ENCODE data around the gene PYGL. TPM values are rescaled to one million over a fixed set of nuclear protein-coding genes. Genes with fewer than 3 reads are reported as not detected.
"Not testable (repeated sequence)": the region's sequence is repeated elsewhere in the genome, so short reads cannot be mapped to it uniquely, and the experiment has no call there.

Gene PYGL
- total RNA-seq, 2 donors from 2014 or later, result 0.50 to 0.60 TPM

DNA sequence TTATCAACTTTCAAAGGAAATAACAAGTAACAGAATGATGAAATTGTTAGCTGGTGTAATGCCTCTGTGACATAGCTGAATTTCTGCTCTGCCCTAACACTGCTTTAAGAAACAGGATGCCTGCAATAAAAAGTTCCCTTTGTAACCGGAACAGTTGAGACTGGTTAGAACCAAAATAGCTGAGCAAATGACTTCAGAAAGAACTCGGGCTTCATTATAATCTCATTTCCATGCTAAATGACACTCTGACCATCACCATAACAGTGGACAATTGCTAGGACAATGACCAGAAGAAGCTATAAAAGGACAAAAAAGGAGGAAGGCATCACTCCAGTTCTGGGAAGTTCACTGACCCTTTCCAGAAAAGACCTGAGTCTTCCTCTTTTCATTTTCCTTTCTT lies 23.5 kb upstream of the PYGL start:
- Mint-ChIP-seq H3K36me3 (ENCODE audit: insufficient read depth in 2 of 2) (no peaks in the 10 kb centered on the region), H3K4me1 (ENCODE audit: low read depth) (no peaks in the 10 kb centered on the region), H3K9me3 (no peaks in the 10 kb centered on the region), H3K27me3 (ENCODE audit: low read depth) (no peaks in the 10 kb centered on the region), H3K4me3 (no peak overlapping the region), H3K27ac (no peak overlapping the region)
- DNase-seq (no peak), ATAC-seq (replicated peaks in 1 of 2) (no peak)

DNA sequence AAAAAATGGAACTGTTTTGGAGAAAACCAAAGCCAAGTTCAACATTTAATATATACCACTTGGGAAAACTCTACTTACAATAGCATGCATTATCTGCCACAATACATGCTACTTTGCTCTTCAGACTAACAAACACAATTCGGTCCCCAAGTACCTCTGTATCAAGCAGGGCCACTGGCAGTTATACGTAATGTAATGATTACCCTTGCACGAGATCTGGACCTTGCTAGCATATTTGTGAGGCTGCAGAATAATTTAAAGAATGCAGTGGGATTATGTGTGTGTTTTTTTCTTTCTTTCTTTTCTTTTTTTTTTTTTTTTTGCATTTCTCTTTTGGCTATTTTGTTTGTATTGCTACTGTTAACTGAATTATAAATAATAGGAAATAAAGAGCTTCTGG lies 22.8 kb upstream of the PYGL start:
- Mint-ChIP-seq H3K4me3 (no peak overlapping the region), H3K27me3 (ENCODE audit: low read depth) (no peaks in the 10 kb centered on the region), H3K4me1 (ENCODE audit: low read depth) (no peaks in the 10 kb centered on the region), H3K36me3 (ENCODE audit: insufficient read depth in 2 of 2) (no peaks in the 10 kb centered on the region), H3K27ac (no peak overlapping the region), H3K9me3 (no peaks in the 10 kb centered on the region)
- ATAC-seq (replicated peaks in 1 of 2) (no peak), DNase-seq (no peak)

DNA sequence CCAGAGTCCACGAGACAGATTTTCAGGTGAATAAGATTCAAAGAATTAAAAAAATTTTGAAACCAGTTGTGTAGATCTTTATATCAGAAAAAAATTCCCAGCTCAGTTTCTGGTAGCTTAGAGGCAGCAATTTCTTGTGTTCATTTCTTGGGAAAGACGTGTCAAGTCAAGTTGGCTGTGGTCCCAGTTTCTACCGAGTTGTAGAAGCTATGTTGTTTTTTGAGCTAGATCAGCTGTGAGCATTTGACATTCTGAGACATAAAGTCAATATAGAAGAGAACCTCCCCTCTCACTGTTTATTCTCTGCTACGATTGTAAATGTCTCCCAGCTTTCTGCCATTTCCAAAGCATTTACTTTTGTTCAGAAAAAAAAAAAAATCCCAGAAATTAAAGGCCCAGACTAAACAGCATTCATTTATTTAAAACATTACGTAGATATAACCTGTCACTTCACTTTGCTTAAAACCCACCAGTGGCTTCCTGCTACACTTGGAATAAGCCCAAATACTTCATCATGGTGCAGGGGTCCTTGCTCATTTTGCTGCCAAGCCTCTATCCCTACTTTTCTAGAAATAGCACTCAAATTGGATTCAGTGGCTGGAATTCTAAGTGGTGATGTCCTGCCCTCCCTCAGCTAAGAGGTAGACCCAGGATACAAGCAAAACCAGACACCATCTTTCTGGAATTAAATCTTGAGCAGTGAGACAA lies 20.6 kb upstream of the PYGL start:
- H3K36me3 Mint-ChIP-seq (ENCODE audit: insufficient read depth in 2 of 2), result no peaks in the 10 kb centered on the region
- no peaks in the 10 kb centered on the region for H3K4me1 Mint-ChIP-seq (ENCODE audit: low read depth)
- no peaks in the 10 kb centered on the region for H3K27me3 Mint-ChIP-seq (ENCODE audit: low read depth)
- H3K4me3 Mint-ChIP-seq, result no peak overlapping the region
- no peaks in the 10 kb centered on the region for H3K9me3 Mint-ChIP-seq
- DNase-seq (no peak), ATAC-seq (replicated peaks in 1 of 2) (no peak)
- no peak overlapping the region for H3K27ac Mint-ChIP-seq

DNA sequence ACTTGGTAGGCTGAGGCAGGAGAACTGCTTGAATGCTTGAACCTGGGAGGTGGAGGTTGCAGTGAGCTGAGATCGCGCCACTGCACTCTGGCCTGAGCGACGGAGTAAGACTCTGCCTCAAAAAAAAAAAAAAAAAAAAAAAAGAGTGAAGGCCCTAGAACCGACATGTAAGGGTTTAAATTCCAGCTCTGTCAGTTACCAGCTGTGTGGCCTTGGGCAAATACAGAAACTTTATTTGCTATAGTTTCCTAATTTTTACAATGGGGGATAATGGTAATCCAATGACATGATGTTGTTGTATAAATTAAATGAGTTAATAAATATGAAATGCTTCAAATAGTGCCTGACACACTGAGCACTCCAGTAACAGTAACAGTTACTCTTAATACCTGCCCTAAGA lies 19.6 kb upstream of the PYGL start:
- no peak overlapping the region for H3K27ac Mint-ChIP-seq

DNA sequence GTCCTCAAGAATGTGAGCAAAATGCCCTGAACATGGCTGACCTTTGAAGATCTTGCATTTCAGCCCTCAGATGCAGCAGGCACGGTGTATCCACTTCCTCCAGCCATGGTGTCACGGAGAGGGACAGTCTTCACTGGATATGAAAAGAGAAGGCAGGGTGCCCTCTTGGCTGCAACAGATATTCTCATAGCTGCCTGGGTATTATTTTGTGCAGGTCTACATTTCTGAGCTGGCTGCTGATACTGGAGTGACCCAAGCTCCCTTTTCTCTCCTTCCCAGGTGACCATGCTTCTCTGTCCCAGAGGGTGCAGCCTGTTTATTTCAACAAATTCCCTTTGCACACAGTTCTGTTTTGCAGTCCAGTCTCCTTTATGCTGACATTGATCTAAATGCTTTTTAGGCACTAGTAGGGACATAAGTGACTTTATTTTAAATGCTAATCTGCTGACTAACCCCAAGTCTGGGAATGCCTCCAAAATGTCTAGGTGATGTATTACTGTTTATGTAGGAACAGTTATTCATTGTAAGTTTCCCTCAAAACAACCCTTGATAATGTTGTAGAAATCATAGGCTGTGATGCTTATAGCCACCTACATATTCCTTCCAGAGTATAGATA lies 17.4 kb upstream of the PYGL start:
- Mint-ChIP-seq H3K27ac (no peak overlapping the region), H3K9me3 (no peaks in the 10 kb centered on the region), H3K4me3 (no peak overlapping the region), H3K4me1 (ENCODE audit: low read depth) (no peaks in the 10 kb centered on the region), H3K27me3 (ENCODE audit: low read depth) (no peaks in the 10 kb centered on the region), H3K36me3 (ENCODE audit: insufficient read depth in 2 of 2) (no peaks in the 10 kb centered on the region)
- ATAC-seq (replicated peaks in 1 of 2) (no peak), DNase-seq (no peak)

More for the DNA sequence above, 19.6 kb upstream of the PYGL start:
- no peaks in the 10 kb centered on the region for H3K9me3 Mint-ChIP-seq
- no peaks in the 10 kb centered on the region for H3K4me1 Mint-ChIP-seq (ENCODE audit: low read depth)
- ATAC-seq (replicated peaks in 1 of 2) (no peak), DNase-seq (no peak)
- H3K27me3 Mint-ChIP-seq (ENCODE audit: low read depth), result no peaks in the 10 kb centered on the region
- H3K36me3 Mint-ChIP-seq (ENCODE audit: insufficient read depth in 2 of 2), result no peaks in the 10 kb centered on the region
- H3K4me3 Mint-ChIP-seq, result no peak overlapping the region

DNA sequence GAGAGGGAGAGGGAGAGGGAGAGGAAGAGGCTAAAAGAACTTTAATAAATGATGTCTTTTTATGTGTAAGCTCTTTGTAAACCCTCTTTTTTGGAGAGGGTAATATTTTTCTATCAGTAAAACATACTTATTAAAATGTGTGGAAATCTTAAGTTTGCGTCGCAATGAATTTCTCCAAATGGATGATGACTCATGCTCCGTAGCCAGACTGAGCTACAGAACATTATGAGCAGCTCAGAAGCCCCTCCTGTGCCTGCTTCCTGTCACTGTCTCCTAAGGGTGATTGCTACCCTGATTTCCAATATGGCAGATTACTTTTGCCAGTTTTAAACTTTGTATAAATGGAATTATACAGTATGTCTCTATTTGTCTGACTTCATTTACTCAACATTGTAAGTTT lies 13.0 kb upstream of the PYGL start:
- no peak for DNase-seq
- H3K4me1 Mint-ChIP-seq (ENCODE audit: low read depth), result peaks cover 17% of the 10 kb centered on the region
- no peak overlapping the region for H3K27ac Mint-ChIP-seq
- no peaks in the 10 kb centered on the region for H3K36me3 Mint-ChIP-seq (ENCODE audit: insufficient read depth in 2 of 2)
- no peak for ATAC-seq (replicated peaks in 1 of 2)
- no peak overlapping the region for H3K4me3 Mint-ChIP-seq
- H3K27me3 Mint-ChIP-seq (ENCODE audit: low read depth), result no peaks in the 10 kb centered on the region
- no peaks in the 10 kb centered on the region for H3K9me3 Mint-ChIP-seq

DNA sequence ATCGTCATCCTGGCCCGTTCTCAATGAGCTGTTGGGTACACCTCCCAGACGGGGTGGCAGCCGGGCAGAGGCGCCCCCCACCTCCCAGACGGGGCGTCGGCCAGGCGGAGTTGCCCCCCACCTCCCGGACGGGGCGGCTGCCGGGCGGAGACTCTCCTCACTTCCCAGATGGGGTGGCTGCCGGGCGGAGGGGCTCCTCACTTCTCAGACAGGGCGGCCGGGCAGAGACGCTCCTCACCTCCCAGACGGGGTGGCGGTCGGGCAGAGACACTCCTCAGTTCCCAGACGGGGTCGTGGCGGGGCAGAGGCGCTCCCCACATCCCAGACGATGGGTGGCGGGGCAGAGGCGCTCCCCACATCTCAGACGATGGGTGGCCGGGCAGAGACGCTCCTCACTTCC lies 12.1 kb upstream of the PYGL start:
- H3K9me3 Mint-ChIP-seq; H3K36me3 Mint-ChIP-seq (ENCODE audit: insufficient read depth in 2 of 2); H3K27ac Mint-ChIP-seq; H3K27me3 Mint-ChIP-seq (ENCODE audit: low read depth); DNase-seq; ATAC-seq (replicated peaks in 1 of 2); H3K4me3 Mint-ChIP-seq: not testable (repeated sequence)
- peaks cover 17% of the 10 kb centered on the region for H3K4me1 Mint-ChIP-seq (ENCODE audit: low read depth)

DNA sequence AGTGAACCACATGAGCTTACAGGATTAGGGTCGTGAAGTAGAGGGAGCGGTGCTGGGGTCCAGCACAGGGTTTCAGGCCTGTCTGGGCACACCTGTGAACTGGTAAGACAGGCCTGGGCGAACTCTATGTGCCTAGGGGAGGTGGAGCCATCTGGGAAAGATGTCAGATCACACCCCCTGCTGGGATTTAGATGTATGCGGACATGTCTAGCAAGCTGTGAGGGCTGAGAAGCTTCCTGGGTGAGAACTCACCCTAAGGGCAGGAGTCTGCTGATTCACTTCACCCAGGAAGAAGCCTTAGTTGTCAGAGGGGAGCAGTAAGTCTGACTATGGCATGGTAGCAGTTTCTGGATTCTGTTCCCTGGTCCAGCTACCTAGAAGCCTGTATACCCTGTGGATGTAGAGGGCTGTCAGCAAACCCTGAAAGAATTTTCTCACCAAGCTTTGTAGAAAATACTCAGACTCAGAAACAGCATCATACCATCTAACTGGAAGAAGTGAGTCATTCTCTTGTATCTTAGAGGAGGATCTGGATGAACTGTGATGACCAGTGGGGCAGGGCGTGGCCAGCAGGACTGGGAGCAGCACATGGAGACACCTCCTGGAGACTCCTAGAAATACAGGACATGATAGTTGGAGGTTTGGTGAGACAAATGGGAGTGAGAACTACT lies 11.2 kb upstream of the PYGL start:
- Mint-ChIP-seq H3K27ac (peak overlapping the region; percentile 8), H3K36me3 (ENCODE audit: insufficient read depth in 2 of 2) (no peaks in the 10 kb centered on the region), H3K27me3 (ENCODE audit: low read depth) (no peaks in the 10 kb centered on the region), H3K9me3 (no peaks in the 10 kb centered on the region), H3K4me1 (ENCODE audit: low read depth) (peaks cover 17% of the 10 kb centered on the region), H3K4me3 (peak overlapping the region in 1 of 2 donors; percentile 27)
- DNase-seq (peak; percentile 51 to 69), ATAC-seq (replicated peaks in 1 of 2) (peak; percentile 87 to 94)

DNA sequence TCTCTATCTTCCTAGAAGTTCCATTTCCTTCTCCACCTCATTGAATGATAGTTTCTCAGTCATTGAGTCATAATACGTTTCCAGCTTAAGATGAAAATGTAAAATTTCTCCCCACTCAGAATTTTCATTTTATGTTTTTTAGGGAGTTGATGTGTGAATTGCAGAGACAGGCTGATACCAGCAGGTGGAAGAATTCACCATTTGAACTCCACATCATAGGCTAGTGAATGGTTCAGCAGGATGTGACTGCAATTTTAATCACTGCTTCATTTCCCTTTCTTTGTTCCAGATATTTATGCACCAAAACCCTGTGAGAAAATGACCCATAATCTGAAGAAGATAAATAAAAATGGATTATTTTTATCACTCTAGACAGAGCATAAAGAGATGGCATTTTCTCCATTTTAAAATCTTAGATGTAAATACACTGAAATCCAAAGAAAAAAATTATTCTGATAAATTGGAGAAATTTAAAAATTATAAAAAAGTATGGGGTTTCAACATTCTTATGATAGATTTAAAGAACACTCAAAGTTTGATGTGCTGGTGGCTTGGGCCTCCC lies 10.6 kb upstream of the PYGL start:
- Mint-ChIP-seq H3K27ac (no peak overlapping the region), H3K4me1 (ENCODE audit: low read depth) (peaks cover 17% of the 10 kb centered on the region), H3K36me3 (ENCODE audit: insufficient read depth in 2 of 2) (no peaks in the 10 kb centered on the region), H3K9me3 (no peaks in the 10 kb centered on the region), H3K27me3 (ENCODE audit: low read depth) (no peaks in the 10 kb centered on the region), H3K4me3 (no peak overlapping the region)
- ATAC-seq (replicated peaks in 1 of 2) (peak; percentile 27 to 48), DNase-seq (no peak)

DNA sequence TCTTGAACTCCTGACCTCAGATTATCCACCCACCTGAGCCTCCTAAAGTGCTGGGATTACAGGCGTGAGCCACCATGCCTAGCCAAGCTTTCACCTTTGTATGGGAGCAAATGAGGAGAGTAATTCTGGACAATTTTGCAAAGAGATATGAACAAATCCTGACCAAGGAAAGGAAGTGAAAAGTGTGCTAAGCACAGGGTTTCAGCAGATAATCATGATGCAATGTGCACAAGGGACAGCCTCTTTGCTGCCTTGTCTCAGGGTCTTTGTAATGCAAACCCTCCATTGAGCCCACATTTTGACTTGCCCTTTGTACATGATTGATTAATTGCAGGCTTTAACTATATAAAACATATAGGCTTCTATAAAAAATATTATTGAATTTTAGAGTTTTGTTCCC lies 9.2 kb upstream of the PYGL start:
- no peak for DNase-seq
- Mint-ChIP-seq H3K4me3 (no peak overlapping the region), H3K36me3 (ENCODE audit: insufficient read depth in 2 of 2) (no peaks in the 10 kb centered on the region), H3K27ac (no peak overlapping the region), H3K9me3 (no peaks in the 10 kb centered on the region), H3K27me3 (ENCODE audit: low read depth) (no peaks in the 10 kb centered on the region), H3K4me1 (ENCODE audit: low read depth) (peaks cover 17% of the 10 kb centered on the region)
- no peak for ATAC-seq (replicated peaks in 1 of 2)

DNA sequence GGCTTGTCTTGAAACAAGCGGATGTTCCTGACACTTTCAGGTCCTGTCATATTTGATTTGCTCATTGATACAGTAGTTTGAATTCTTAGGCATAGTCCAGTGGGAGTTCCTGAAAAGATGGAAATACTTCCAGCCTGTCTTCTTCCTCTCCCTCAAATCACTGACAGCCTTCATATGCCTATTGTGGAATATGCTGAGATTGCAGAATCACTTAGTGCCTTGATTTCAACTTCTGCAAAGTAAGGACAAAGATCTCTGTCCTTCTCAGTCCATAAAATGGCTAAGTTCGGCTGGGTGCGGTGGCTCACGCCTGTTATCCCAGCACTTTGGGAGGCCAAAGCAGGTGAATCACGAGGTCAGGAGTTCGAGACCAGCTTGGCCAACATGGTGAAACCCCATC lies 6.7 kb upstream of the PYGL start:
- Mint-ChIP-seq H3K27me3 (ENCODE audit: low read depth) (no peaks in the 10 kb centered on the region), H3K36me3 (ENCODE audit: insufficient read depth in 2 of 2) (no peaks in the 10 kb centered on the region), H3K27ac (no peak overlapping the region), H3K4me1 (ENCODE audit: low read depth) (peaks cover 17% of the 10 kb centered on the region), H3K9me3 (no peaks in the 10 kb centered on the region), H3K4me3 (no peak overlapping the region)
- ATAC-seq (replicated peaks in 1 of 2) (no peak), DNase-seq (no peak)

DNA sequence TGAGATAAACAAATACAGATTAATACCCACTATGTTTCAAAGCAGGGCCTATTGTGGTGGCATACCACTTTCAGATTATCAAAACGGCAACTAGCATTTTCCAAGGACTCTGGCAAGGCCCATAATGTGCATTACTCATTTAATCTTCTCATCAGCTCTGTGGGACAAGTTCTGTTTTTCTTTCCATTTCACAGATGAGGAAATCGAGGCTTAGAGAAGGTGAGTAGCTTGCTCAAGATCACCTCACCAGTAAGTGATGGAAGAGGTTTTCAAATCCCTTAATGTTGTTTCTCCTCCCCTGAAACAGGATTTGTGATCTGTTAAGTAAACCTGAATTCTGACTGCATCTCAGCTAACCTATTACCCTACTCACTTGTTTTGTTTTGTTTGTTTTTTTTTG lies 3.9 kb upstream of the PYGL start:
- ATAC-seq (replicated peaks in 1 of 2) (no peak), DNase-seq (no peak)
- Mint-ChIP-seq H3K27ac (no peak overlapping the region), H3K36me3 (ENCODE audit: insufficient read depth in 2 of 2) (peaks cover 0 to 2% of the 10 kb centered on the region in 2 donors), H3K4me3 (no peak overlapping the region), H3K27me3 (ENCODE audit: low read depth) (peaks cover 6% of the 10 kb centered on the region), H3K4me1 (ENCODE audit: low read depth) (peaks cover 6% of the 10 kb centered on the region), H3K9me3 (no peaks in the 10 kb centered on the region)

DNA sequence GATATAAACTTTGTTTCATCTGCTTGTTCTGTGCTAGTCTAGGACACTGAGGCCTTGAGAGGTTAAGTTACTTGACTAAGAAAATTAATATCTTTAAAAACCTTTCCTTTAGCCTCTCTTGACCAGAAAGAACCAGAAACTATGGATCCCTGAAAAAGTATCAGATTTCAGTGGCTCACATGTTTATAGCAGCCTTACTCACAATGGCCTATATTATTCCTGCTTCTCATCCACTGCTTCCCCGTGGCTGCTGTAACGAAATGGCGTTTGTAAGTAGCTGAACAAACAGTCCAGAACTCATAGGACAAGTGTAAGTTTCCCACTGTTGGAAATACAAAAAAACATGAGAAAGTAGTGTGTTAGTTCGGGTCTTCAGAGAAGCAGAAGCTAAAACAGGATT lies 3.2 kb upstream of the PYGL start:
- no peak for DNase-seq
- Mint-ChIP-seq H3K27ac (no peak overlapping the region), H3K4me3 (no peak overlapping the region), H3K4me1 (ENCODE audit: low read depth) (peaks cover 6% of the 10 kb centered on the region), H3K27me3 (ENCODE audit: low read depth) (peaks cover 10% of the 10 kb centered on the region), H3K9me3 (no peaks in the 10 kb centered on the region), H3K36me3 (ENCODE audit: insufficient read depth in 2 of 2) (peaks cover 0 to 2% of the 10 kb centered on the region in 2 donors)
- no peak for ATAC-seq (replicated peaks in 1 of 2)
